Measurements from ENCODE around the gene RAX2. TPM values are rescaled to one million over a fixed set of nuclear protein-coding genes. Genes with fewer than 3 reads are reported as not detected.

RAX2 gene
- total RNA-seq, 1 experiment from 2014 or later: not detected

DNA sequence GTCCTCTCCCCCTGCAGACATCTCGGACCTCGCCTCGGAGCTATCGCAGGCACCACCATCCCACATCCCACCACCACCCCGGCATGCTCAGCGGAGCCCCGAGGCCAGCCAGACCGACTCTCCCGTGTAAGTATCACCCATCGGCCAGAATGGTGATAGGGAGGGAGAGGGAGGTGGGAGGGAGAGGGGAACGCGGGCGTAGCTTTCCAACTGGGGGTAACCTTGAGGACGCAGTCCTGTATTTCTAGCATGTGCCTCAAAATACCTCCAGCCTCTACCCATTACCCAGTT, 37.8 kb downstream of the RAX2 start:
- no peaks in the 10 kb centered on the region for H3K27me3 ChIP-seq (ENCODE audit: insufficient read depth, low read length)
- ChIA-PET CTCF (no interaction called here), POLR2A (interaction anchor here (0.6 kb wide), 1 partner anchor 12 kb away, joined by 5 read pairs; no protein-coding TSS in a partner anchor), RAD21 (ENCODE audit: low non-redundant PET in 1 of 2, low total read pairs in 2 of 2, uncharacterized antibody in 2 of 2, unreplicated experiment in 2 of 2) (no interaction called here)
- intact Hi-C loops (cut with micrococcal nuclease): no loop called here
- no peak for ATAC-seq
- no peak overlapping the region for H3K9ac ChIP-seq (ENCODE audit: low read length)
- no peak overlapping the region for H3K27ac ChIP-seq (ENCODE audit: low read depth, low read length)
- peaks cover 5 to 19% of the 10 kb centered on the region in 2 experiments for H3K4me1 ChIP-seq (ENCODE audit: control insufficient read depth in 1 of 2, insufficient read depth in 2 of 2, low read length in 2 of 2)
- H3K36me3 ChIP-seq (ENCODE audit: control insufficient read depth in 1 of 2, insufficient read depth in 2 of 2, low read length in 2 of 2): peaks cover 0 to 3% of the 10 kb centered on the region in 2 experiments; a peak in 2 of 4 replicates
- H3K9me3 ChIP-seq (ENCODE audit: control insufficient read depth in 1 of 2, insufficient read depth in 1 of 2, low read depth in 1 of 2, low read length in 2 of 2): no peaks in the 10 kb centered on the region
- H3K79me2 ChIP-seq (ENCODE audit: insufficient read depth, low read length): no peaks in the 10 kb centered on the region
- H3K4me2 ChIP-seq (ENCODE audit: low read length): no peak overlapping the region
- H2AFZ ChIP-seq (ENCODE audit: low read depth, low read length, poor library complexity, severe bottlenecking): no peak overlapping the region
- TF ChIP-seq SIN3A (IDR thresholded peaks at IDR 0.05; ENCODE audit: low read depth): no peak
- no peak for TF ChIP-seq ELF1 (IDR thresholded peaks at IDR 0.05; ENCODE audit: borderline replicate concordance, low read depth)
- TF ChIP-seq SP1 (IDR thresholded peaks at IDR 0.05; ENCODE audit: low read depth): no peak
- no peak for TF ChIP-seq SRF (IDR thresholded peaks at IDR 0.05; ENCODE audit: low read depth)
- no peak for TF ChIP-seq ZNF274 (IDR thresholded peaks at IDR 0.05; ENCODE audit: low read depth, low read length)
- TF ChIP-seq CEBPB (IDR thresholded peaks at IDR 0.05; ENCODE audit: low read depth): no peak
- TF ChIP-seq, protein P1, sequence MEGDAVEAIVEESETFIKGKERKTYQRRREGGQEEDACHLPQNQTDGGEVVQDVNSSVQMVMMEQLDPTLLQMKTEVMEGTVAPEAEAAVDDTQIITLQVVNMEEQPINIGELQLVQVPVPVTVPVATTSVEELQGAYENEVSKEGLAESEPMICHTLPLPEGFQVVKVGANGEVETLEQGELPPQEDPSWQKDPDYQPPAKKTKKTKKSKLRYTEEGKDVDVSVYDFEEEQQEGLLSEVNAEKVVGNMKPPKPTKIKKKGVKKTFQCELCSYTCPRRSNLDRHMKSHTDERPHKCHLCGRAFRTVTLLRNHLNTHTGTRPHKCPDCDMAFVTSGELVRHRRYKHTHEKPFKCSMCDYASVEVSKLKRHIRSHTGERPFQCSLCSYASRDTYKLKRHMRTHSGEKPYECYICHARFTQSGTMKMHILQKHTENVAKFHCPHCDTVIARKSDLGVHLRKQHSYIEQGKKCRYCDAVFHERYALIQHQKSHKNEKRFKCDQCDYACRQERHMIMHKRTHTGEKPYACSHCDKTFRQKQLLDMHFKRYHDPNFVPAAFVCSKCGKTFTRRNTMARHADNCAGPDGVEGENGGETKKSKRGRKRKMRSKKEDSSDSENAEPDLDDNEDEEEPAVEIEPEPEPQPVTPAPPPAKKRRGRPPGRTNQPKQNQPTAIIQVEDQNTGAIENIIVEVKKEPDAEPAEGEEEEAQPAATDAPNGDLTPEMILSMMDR (IDR thresholded peaks at IDR 0.05 in 2 of 3, conservative IDR thresholded peaks at IDR 0.05 in 1 of 3; ENCODE audit: borderline replicate concordance in 1 of 3, insufficient read depth in 1 of 3, low read depth in 2 of 3, low read length in 2 of 3): no peak
- DNase-seq (ENCODE audit: low read depth, low spot score): no peak
- BruUV-seq (replicated peaks): no TSS peak
- no peaks in the 10 kb centered on the region for H3K9me2 ChIP-seq (ENCODE audit: insufficient read depth)
- H3K4me3 ChIP-seq (replicated peaks in 1 of 2; ENCODE audit: low read depth in 1 of 2, low read length in 2 of 2): no peak overlapping the region
- no peaks in the 10 kb centered on the region for H4K20me1 ChIP-seq (ENCODE audit: insufficient read depth)

DNA sequence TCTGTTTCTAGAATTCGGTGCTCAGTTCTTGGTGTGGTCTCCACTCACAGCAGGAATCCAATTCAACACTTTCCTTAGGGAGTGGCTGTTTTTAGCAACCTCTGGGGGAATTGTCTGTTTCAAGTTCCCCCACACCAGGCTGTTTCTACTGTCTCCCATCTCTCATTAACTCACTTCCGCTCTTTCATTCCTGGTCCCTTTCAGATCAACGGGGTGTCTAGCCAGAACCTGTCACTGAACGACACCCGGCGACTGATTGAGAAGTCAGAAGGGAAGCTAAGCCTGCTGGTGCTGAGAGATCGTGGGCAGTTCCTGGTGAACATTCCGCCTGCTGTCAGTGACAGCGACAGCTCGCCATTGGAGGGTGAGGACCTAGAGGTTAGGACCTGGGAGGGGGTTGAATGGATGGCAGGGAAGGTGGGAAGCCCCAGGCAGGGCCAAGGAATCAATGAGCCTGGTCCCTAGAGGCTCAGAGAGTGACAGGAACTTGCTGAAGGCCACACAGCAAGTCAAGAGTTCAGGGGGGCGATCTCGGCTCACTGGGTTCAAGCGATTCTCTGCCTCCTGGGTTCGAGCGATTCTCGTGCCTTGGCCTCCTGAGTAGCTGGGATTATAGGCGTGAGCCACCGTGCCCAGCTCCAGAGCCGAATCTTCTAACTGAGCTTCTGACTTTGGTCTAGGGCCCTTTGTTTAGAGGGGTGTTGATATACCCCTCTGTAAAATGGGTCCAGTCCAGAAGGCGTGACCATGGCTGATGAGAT, 38.3 kb downstream of the RAX2 start:
- Histone ChIP-seq H3K4me1 (ENCODE audit: control insufficient read depth in 1 of 2, insufficient read depth in 2 of 2, low read length in 2 of 2) (peaks cover 11 to 24% of the 10 kb centered on the region in 2 experiments), H3K27ac (ENCODE audit: low read depth, low read length) (no peak overlapping the region), H4K20me1 (ENCODE audit: insufficient read depth) (no peaks in the 10 kb centered on the region), H3K36me3 (ENCODE audit: control insufficient read depth in 1 of 2, insufficient read depth in 2 of 2, low read length in 2 of 2) (peaks cover 0 to 3% of the 10 kb centered on the region in 2 experiments; a peak in 2 of 4 replicates), H3K4me2 (ENCODE audit: low read length) (no peak overlapping the region), H3K4me3 (replicated peaks in 1 of 2; ENCODE audit: low read depth in 1 of 2, low read length in 2 of 2) (no peak overlapping the region), H2AFZ (ENCODE audit: low read depth, low read length, poor library complexity, severe bottlenecking) (no peak overlapping the region), H3K27me3 (ENCODE audit: insufficient read depth, low read length) (no peaks in the 10 kb centered on the region), H3K9me3 (ENCODE audit: control insufficient read depth in 1 of 2, insufficient read depth in 1 of 2, low read depth in 1 of 2, low read length in 2 of 2) (no peaks in the 10 kb centered on the region), H3K9me2 (ENCODE audit: insufficient read depth) (no peaks in the 10 kb centered on the region), H3K9ac (ENCODE audit: low read length) (no peak overlapping the region), H3K79me2 (ENCODE audit: insufficient read depth, low read length) (no peaks in the 10 kb centered on the region)
- DNase-seq (ENCODE audit: low read depth, low spot score) (no peak), ATAC-seq (no peak)
- intact Hi-C loops (cut with micrococcal nuclease): no loop called here
- ChIA-PET POLR2A (interaction anchor here (0.6 kb wide), 1 partner anchor 11 kb away, joined by 5 read pairs; no protein-coding TSS in a partner anchor), RAD21 (ENCODE audit: low non-redundant PET in 1 of 2, low total read pairs in 2 of 2, uncharacterized antibody in 2 of 2, unreplicated experiment in 2 of 2) (no interaction called here), CTCF (no interaction called here)
- BruUV-seq (replicated peaks): no TSS peak
- no peak for TF ChIP-seq RAD21 (IDR thresholded peaks at IDR 0.05; ENCODE audit: low read depth)
- TF ChIP-seq YY1 (IDR thresholded peaks at IDR 0.05; ENCODE audit: extremely low read depth, insufficient replicate concordance, low read depth, low read length): no peak
- no peak for TF ChIP-seq ELF1 (IDR thresholded peaks at IDR 0.05; ENCODE audit: borderline replicate concordance, low read depth)
- TF ChIP-seq, protein P1 (IDR thresholded peaks at IDR 0.05 in 2 of 3, conservative IDR thresholded peaks at IDR 0.05 in 1 of 3; ENCODE audit: borderline replicate concordance in 1 of 3, insufficient read depth in 1 of 3, low read depth in 2 of 3, low read length in 2 of 3): no peak
- no peak for TF ChIP-seq SIN3A (IDR thresholded peaks at IDR 0.05; ENCODE audit: low read depth)
- TF ChIP-seq JUND (IDR thresholded peaks at IDR 0.05): no peak
- TF ChIP-seq ZNF274 (IDR thresholded peaks at IDR 0.05; ENCODE audit: low read depth, low read length): no peak
- TF ChIP-seq EZH2 (IDR thresholded peaks at IDR 0.05): no peak
- no peak for TF ChIP-seq ZFX (IDR thresholded peaks at IDR 0.05)
- TF ChIP-seq, protein P2, sequence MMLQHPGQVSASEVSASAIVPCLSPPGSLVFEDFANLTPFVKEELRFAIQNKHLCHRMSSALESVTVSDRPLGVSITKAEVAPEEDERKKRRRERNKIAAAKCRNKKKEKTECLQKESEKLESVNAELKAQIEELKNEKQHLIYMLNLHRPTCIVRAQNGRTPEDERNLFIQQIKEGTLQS (IDR thresholded peaks at IDR 0.05): no peak
- TF ChIP-seq SRF (IDR thresholded peaks at IDR 0.05; ENCODE audit: low read depth): no peak
- no peak for TF ChIP-seq FOSL1 (IDR thresholded peaks at IDR 0.05; ENCODE audit: low read depth)
- TF ChIP-seq POLR2AphosphoS5 (IDR thresholded peaks at IDR 0.05; ENCODE audit: low read depth, low read length): no peak

All from HCT116 (cell line).